HG02763 (cell line): ENCODE results near the gene BCL7A.

ENCODE experiments used
- ATAC-seq: cut with Tn5 transposase; IDR thresholded peaks from one replicate; pipeline ENCODE4 v1.9.1; 2021; ENCODE audit warnings: mild to moderate bottlenecking, moderate library complexity; ENCODE audit not compliant: unreplicated experiment

Gene BCL7A

DNA sequence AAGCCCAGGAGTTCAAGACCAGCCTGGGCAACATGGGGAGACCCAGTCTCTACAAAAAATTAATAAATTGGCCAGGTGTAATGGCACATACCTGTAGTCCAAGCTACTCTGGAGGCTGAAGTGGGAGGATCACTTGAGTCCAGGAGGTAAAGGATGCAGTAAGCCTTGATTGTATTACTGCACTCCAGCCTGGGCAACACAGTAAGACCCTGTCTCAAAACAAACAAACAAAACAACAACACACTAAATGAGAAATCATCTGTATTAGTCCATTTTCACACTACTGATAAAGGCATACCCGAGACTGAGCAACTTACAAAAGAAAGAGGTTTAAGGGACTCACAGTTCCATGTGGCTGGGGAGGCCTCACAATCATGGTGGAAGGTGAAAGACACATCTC lies 52.1 kb downstream of the BCL7A start:
- ATAC-seq = no peak

- no peak for ATAC-seq
Observed at GRCh38 chr12:122076743-122077495, 55.2 kb downstream of the BCL7A start.

DNA sequence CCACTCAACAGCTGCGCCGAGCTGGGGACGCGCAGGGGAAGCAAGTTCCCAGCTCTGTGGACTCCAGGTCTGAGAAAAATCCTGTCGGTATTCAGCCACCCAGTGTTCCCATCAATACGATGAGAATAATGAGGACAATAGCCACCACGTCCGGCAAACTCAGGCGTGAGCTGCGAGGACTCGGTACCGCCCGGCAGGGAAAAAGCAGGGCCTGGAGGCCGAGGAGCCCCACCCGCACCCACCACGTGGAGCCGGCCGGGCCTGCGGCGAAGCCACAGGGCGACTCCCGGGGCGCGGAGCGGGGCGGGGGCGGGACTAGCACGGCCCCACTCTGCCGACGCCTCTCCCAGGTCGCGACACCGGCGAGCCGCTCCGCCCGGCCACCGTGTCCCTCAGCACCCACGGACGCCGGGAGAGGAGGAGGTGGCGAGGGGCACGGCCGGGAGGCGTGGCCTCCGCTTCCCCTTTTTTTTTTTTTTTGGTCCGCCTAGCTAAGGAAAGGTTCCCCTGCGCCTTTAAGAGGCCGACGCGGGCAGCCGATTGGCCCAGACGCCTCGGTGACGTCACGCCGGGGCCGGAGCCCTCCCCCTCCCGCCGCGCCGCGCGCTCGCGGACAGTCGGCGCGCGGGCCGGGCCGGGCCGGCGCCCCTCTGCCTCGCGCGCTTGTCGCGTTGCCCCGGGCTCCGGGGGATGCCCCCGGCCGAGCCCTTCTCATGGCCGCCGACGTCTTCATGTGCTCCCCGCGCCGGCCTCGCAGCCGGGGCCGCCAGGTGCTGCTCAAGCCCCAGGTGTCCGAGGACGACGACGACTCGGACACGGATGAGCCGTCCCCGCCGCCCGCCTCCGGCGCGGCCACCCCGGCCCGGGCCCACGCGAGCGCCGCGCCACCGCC lies 56.7 kb downstream of the BCL7A start, which contains the start of gene MLXIP:
TSS of gene MLXIP (plus strand) at position 616 of the 892 bp plus-strand sequence. CDS start at position 714, 98 bp downstream.
- peak; percentile 81 for ATAC-seq

DNA sequence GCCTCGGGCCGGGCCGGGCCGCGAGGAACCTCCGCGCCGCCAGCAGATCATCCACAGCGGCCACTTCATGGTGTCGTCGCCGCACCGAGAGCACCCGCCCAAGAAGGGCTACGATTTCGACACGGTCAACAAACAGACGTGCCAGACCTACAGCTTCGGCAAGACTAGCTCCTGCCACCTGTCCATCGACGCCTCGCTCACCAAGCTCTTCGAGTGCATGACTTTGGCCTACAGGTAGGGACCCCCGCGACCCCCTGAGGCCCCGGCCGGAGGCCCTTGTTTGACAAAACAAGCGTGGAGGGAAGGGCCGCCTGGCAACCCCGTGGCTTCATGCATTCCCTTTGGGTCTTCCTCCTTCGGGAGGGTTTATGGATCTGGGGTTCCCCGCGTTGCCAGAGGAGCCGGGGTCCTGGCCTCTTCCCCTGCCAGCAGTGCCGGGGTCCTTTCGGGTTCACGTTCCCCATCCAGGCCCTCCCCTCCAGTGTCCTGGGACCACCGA lies 57.4 kb downstream of the BCL7A start:
- ATAC-seq = no peak

DNA sequence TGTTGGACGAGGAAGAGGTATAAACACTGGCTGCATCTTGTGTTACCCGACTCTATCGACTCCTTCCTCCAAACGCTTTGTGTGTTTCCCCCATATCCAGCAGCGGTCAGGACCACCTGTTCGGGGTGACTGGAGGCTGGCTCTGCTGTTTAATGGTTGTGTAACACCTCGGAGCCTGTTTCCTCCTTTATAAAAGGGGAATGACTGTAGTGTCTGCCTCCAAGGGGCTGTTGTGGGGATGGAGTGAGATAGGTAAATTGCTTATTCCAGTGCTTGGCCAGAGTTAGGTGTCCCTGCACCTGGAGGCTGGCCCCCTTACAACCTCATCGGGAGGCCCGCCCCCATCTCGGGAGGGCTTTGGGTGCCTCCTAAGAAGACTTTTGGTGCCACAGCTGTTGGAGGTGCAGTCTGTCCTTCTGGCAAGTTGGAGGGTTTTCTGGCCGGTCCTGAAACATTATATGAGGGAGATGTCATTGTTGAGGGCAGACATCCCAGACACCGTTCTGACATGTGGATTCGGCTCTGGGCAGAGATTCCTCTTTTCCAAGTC lies 57.9 kb downstream of the BCL7A start:
- no peak for ATAC-seq

DNA sequence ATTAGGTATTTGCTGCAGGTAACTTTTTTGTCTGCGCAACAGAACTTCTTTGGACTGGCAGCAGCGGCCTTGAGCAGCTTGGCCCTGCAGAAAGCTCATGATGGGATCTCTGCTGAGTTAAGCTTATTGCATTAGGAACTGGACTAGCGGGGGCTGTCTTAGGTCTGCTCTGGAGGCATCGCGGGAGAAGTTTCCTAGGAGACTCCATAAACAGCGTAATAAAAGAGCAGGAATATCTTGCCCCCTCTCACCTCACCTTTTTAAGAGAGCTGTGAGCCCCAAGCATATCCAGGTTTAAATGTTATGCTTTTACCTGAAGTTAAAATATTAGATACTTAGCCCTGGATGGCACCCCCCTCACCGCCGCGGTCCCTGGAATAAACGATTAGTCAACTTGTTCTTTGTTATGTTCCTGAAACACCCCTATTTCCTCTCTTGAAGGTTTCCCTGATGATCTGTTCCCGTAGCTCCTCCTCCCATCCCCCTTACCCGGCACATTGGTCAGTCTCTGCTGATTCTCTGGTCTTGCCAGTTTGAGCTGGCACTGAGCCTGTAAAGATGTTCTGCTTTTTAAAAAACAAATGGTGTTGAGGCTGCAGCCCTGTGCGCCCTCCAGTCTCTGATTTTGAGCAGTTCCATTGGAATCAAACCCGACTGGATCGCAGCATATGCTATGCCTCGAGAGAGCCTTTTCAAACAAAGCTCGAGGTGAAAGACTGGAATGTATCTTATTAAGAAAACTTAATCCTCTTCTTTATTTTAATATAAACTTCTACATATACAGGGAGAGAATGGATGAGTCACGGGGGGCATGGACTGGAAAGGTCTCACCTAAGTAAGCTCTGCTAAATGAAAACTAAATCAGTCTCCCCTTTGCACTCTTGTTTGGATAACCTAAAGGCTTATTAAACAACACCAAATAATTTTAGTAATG lies 58.7 kb downstream of the BCL7A start:
- no peak for ATAC-seq

DNA sequence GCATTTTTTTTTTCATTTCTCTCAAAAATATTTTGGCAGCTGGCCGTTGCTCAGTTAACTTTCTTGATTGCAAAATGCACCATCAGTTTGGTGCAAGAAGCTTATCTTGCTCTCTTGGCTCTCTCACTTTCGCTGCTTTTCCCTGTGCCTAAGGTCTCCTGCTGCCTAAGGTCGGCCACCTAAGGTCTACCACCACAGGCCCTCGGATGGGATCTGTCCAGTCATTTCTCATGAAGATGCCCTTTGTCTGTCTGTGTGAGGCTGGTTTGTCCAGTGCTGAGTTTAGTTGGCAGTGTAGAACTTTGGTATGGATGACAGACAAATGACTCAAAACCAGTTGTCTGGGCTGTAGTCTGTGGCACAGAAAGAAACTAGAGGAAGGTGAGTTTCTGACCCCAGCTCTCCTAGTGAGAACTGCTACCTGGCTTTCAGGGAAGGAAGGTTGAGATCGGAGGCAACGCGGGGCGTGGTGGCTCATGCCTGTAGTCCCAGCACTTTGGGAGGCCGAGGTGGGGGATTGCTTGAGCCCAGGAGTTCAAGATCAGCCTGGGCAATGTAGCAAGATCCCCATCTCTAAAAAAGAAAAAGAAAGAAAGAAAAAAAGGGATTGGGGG lies 59.5 kb downstream of the BCL7A start:
- ATAC-seq = no peak

GRCh38 chr12:122081697-122082221 lies 60.1 kb downstream of the BCL7A start:
- no peak for ATAC-seq

DNA sequence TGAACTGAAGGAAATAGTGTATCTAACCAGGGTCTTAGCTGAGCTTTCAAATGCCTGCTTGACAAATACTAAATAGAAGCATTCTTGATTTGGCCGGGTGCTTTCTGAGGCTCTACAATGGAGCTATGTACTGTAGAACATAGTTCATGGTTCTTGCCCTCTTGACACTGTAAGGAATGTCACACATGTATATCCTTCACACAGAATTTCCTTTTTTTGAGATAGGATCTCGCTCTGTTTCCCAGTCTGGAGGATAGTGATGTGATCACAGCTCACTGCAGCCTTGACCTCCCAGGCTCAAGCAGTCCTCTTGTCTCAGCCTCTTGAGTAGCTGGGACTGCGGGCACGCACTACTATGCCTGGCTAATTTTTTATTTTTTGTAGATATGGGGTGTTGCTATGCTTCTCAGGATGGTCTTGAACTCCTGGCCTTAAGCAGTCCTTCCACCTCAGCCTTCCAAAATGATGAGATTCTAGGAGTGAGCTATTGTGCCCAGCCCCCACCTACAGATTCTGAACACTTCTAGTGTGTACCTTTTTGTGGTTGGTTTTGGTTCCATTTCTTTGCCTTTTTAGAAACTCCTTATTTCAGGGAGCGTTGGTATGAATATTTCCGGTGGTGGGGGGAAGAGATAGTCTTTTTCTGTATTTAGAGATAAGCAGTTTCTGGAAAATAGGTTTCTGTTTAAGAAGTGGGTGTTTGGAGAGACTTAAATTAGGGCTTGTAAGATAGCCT lies 61.1 kb downstream of the BCL7A start:
- no peak for ATAC-seq

GRCh38 chr12:122084857-122085405 lies 63.2 kb downstream of the BCL7A start:
- ATAC-seq = no peak

DNA sequence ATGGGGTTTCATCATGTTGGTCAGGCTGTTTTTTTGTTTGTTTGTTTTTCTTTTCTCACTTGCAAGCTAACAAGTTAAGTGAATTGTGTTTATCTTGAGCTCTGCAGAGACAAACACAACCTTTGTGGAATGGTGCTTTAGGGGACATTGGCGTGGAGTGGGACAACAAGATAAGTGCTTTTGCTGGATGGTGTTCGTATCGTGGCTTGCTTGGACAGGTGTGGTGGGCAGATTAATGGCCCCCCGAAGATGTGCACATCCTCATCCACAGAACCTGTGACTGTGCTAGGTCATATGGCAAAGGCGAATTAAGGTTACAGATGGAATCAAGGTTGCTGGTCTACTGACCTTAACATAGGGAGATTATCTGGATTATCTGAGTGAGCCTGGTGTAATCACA lies 63.9 kb downstream of the BCL7A start:
- ATAC-seq = no peak

DNA sequence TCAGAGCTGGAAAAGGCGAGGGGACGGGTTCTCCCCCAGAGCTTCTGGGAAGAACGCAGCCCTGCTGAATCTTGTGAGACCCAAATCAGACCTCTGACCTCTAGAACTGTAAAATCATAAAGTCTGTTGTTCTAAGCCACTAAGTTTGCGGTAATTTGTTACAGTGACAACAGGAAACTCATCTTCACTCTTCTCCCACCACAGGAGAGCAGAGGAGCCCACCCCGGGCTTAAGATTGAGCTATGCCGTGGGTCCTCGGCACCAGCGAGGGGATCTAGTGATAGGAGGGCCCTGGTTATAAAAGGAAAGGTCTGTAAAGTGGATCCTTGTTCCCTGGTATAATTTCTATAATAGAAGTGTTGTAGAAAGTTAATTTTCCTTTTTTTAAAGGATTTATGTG lies 64.4 kb downstream of the BCL7A start:
- ATAC-seq = no peak

GRCh38 chr12:122086641-122087285 lies 65.1 kb downstream of the BCL7A start:
- ATAC-seq = no peak

DNA sequence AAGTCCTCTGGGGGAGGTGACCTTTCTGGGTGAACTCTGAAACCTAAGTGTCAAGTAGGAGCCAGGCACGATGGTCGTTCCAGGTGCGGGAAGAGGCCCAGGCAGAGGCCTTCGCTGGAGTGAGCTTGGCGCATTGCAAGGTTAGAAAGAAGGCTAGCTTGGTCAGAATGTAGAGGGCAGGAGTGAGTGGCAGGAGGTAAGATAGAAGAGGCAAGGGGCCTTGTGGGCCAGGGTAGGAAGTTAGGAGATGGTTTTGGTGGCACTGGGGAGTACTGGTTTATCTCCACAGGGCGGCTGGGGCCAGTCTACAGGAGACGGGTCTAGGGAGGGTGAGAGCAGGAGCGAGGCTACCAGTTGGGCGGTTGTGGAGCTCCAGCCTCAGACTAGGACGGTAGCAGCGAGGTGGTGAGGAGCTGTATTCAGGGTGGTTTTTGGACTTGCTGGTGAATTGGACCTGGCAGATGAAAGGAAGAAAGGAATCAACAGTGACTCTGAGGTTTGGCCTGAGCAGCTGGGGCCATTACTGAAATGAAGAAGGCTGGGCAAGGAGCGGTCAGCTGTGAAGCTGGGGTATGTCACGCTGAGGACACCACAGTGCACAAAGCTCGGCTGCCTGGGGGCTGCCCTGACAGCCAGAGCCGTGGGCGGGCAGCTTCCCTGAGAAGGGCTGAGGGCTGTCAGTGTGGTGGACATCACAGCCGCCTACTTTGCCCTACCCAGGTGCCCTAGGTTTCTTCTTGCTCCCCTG lies 65.9 kb downstream of the BCL7A start:
- no peak for ATAC-seq

GRCh38 chr12:122088179-122088810 lies 66.6 kb downstream of the BCL7A start:
- no peak for ATAC-seq

DNA sequence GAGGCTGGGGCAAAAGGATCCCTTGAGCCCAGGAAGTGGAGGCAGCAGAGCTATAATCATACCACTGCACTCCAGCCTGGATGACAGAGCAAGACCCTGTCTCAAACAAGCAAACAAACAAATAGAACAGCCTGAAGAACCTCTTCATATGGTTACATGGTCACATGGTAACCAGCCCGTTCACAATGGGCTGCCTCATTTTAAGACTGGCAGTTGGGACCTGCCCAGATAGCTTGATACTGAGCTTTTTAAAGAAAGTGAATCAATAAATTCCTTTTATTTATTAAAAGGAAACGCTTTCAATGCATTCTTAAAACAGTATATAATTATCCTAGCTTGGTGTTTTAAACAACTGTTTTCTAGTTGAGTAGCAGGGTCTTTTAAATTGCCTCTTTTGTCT lies 67.4 kb downstream of the BCL7A start:
- no peak for ATAC-seq
